ENCODE data around the gene PRR13.
"Not testable (repeated sequence)": the region's sequence is repeated elsewhere in the genome, so short reads cannot be mapped to it uniquely, and the experiment has no call there.

DNA sequence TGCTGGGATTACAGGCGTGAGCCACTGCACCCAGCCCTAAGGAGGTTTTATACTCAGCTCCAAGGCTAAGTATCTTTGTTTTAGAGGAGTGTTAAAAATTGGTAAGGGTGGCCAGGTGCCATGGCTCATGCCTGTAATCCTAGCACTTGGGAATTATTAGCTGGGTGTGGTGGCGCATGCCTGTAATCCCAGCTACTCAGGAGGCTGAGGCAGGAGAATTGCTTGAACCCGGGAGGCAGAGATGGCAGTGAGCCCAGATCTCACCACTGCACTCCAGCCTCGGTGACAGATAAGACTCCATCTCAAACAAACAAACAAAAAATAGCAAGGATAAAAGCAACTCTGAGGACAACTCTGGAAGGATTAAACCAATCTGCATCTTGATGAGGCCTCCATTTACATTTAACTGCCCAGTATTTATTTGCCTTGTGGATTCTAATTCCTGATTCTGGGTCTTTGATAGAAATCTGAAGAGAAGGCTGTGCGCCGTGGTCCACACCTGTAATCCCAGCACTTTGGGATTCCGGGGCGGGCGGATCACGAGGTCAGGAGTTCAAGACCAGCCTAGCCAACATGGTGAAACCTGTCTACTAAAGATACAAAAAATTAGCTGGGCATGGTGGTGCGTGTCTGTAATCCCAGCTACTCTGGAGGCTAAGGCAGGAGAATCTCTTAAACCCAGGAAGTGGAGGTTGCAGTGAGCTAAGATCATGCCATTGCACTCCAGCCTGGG, 3.2 kb downstream of the PRR13 start:
- TF ChIP-seq KAT2B (IDR thresholded peaks at IDR 0.05; ENCODE audit: borderline replicate concordance, low read depth, low read length); SIN3B (IDR thresholded peaks at IDR 0.05; ENCODE audit: low read length); POLR2G (IDR thresholded peaks at IDR 0.05; ENCODE audit: low read depth, low read length); POGZ (CRISPR knock-in tag; IDR thresholded peaks at IDR 0.05); POLR2A (IDR thresholded peaks at IDR 0.05; ENCODE audit: insufficient read depth in 1 of 2, low read depth in 2 of 2, low read length in 2 of 2); GTF2F1 (IDR thresholded peaks at IDR 0.05; ENCODE audit: low read length); SRF (IDR thresholded peaks at IDR 0.05; ENCODE audit: low read depth, low read length); ZNF224 (CRISPR knock-in tag; IDR thresholded peaks at IDR 0.05); MZF1 (CRISPR knock-in tag; IDR thresholded peaks at IDR 0.05; ENCODE audit: borderline replicate concordance); CHD4 (IDR thresholded peaks at IDR 0.05; ENCODE audit: borderline replicate concordance, low read length); HNRNPK (IDR thresholded peaks at IDR 0.05; ENCODE audit: low read depth, low read length, poor library complexity, severe bottlenecking); TBL1XR1 (IDR thresholded peaks at IDR 0.05; ENCODE audit: borderline replicate concordance, low read length, partially characterized antibody): not testable (repeated sequence)
- TF ChIP-seq, protein P1, sequence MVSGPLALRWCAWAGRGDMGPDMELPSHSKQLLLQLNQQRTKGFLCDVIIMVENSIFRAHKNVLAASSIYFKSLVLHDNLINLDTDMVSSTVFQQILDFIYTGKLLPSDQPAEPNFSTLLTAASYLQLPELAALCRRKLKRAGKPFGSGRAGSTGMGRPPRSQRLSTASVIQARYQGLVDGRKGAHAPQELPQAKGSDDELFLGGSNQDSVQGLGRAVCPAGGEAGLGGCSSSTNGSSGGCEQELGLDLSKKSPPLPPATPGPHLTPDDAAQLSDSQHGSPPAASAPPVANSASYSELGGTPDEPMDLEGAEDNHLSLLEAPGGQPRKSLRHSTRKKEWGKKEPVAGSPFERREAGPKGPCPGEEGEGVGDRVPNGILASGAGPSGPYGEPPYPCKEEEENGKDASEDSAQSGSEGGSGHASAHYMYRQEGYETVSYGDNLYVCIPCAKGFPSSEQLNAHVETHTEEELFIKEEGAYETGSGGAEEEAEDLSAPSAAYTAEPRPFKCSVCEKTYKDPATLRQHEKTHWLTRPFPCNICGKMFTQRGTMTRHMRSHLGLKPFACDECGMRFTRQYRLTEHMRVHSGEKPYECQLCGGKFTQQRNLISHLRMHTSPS (CRISPR knock-in tag; IDR thresholded peaks at IDR 0.05; ENCODE audit: low read depth): not testable (repeated sequence)
- TF ChIP-seq, protein P2, sequence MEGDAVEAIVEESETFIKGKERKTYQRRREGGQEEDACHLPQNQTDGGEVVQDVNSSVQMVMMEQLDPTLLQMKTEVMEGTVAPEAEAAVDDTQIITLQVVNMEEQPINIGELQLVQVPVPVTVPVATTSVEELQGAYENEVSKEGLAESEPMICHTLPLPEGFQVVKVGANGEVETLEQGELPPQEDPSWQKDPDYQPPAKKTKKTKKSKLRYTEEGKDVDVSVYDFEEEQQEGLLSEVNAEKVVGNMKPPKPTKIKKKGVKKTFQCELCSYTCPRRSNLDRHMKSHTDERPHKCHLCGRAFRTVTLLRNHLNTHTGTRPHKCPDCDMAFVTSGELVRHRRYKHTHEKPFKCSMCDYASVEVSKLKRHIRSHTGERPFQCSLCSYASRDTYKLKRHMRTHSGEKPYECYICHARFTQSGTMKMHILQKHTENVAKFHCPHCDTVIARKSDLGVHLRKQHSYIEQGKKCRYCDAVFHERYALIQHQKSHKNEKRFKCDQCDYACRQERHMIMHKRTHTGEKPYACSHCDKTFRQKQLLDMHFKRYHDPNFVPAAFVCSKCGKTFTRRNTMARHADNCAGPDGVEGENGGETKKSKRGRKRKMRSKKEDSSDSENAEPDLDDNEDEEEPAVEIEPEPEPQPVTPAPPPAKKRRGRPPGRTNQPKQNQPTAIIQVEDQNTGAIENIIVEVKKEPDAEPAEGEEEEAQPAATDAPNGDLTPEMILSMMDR (CRISPR knock-in tag; IDR thresholded peaks at IDR 0.05): not testable (repeated sequence)

All from HepG2 (cell line).